ENCODE data around the gene SPCS3.

Gene SPCS3

GRCh38 chr4:176290520-176290919, 29.2 kb upstream of the SPCS3 start:
- Histone ChIP-seq H3K27ac (replicated peaks) (no peak overlapping the region), H3K4me3 (replicated peaks; ENCODE audit: insufficient read depth, low read length) (no peak overlapping the region), H3K27me3 (ENCODE audit: insufficient read depth, poor library complexity, severe bottlenecking) (no peaks in the 10 kb centered on the region)
- DNase-seq (ENCODE audit: low read depth in 1 of 2, low spot score in 1 of 2) = no peak
- TF ChIP-seq, protein P1, sequence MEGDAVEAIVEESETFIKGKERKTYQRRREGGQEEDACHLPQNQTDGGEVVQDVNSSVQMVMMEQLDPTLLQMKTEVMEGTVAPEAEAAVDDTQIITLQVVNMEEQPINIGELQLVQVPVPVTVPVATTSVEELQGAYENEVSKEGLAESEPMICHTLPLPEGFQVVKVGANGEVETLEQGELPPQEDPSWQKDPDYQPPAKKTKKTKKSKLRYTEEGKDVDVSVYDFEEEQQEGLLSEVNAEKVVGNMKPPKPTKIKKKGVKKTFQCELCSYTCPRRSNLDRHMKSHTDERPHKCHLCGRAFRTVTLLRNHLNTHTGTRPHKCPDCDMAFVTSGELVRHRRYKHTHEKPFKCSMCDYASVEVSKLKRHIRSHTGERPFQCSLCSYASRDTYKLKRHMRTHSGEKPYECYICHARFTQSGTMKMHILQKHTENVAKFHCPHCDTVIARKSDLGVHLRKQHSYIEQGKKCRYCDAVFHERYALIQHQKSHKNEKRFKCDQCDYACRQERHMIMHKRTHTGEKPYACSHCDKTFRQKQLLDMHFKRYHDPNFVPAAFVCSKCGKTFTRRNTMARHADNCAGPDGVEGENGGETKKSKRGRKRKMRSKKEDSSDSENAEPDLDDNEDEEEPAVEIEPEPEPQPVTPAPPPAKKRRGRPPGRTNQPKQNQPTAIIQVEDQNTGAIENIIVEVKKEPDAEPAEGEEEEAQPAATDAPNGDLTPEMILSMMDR (IDR thresholded peaks at IDR 0.05; ENCODE audit: insufficient read depth, low read length) = no peak
- TF ChIP-seq REST (IDR thresholded peaks at IDR 0.05; ENCODE audit: insufficient replicate concordance, low read depth) (no peak), SPI1 (IDR thresholded peaks at IDR 0.05; ENCODE audit: borderline replicate concordance, low read depth) (no peak), GABPA (IDR thresholded peaks at IDR 0.05; ENCODE audit: low read depth) (no peak), POLR2AphosphoS5 (IDR thresholded peaks at IDR 0.05; ENCODE audit: low read depth) (no peak)

GRCh38 chr4:176291748-176292147, 28.0 kb upstream of the SPCS3 start:
- no peaks in the 10 kb centered on the region for H3K27me3 ChIP-seq (ENCODE audit: insufficient read depth, poor library complexity, severe bottlenecking)
- H3K4me3 ChIP-seq (replicated peaks; ENCODE audit: insufficient read depth, low read length) = no peak overlapping the region
- no peak overlapping the region for H3K27ac ChIP-seq (replicated peaks)
- DNase-seq (ENCODE audit: low read depth in 1 of 2, low spot score in 1 of 2) = no peak
- TF ChIP-seq POLR2AphosphoS5 (IDR thresholded peaks at IDR 0.05; ENCODE audit: low read depth) (no peak), SPI1 (IDR thresholded peaks at IDR 0.05; ENCODE audit: borderline replicate concordance, low read depth) (no peak), GABPA (IDR thresholded peaks at IDR 0.05; ENCODE audit: low read depth) (no peak), REST (IDR thresholded peaks at IDR 0.05; ENCODE audit: insufficient replicate concordance, low read depth) (no peak)
- TF ChIP-seq, protein P1 (IDR thresholded peaks at IDR 0.05; ENCODE audit: insufficient read depth, low read length) = no peak

GRCh38 chr4:176292920-176293319, 26.8 kb upstream of the SPCS3 start:
- no peak overlapping the region for H3K4me3 ChIP-seq (replicated peaks; ENCODE audit: insufficient read depth, low read length)
- no peak for DNase-seq (ENCODE audit: low read depth in 1 of 2, low spot score in 1 of 2)
- no peaks in the 10 kb centered on the region for H3K27me3 ChIP-seq (ENCODE audit: insufficient read depth, poor library complexity, severe bottlenecking)
- TF ChIP-seq REST (IDR thresholded peaks at IDR 0.05; ENCODE audit: insufficient replicate concordance, low read depth) (no peak), SPI1 (IDR thresholded peaks at IDR 0.05; ENCODE audit: borderline replicate concordance, low read depth) (no peak), POLR2AphosphoS5 (IDR thresholded peaks at IDR 0.05; ENCODE audit: low read depth) (no peak), GABPA (IDR thresholded peaks at IDR 0.05; ENCODE audit: low read depth) (no peak)
- TF ChIP-seq, protein P1 (IDR thresholded peaks at IDR 0.05; ENCODE audit: insufficient read depth, low read length) = no peak
- no peak overlapping the region for H3K27ac ChIP-seq (replicated peaks)
